GM06990 (cell line): ENCODE measurements around the gene TRIM47.
A peak's percentile ranks its signal among the peaks of the same experiment; 100 is the strongest.

Experiments
- DNase-seq: peaks from one replicate; pipeline ENCODE4 v3.0.0-alpha.2; 2011; ENCODE audit not compliant: insufficient read length; ENCODE audit errors: extremely low read depth
- H3K27me3 ChIP-seq: replicated peaks from 2 replicates; pipeline ENCODE4 v1.6.0; 2011; ENCODE audit warnings: low read length; ENCODE audit not compliant: control insufficient read depth, insufficient read depth
- H3K36me3 ChIP-seq: 2 replicates; pipeline ENCODE4 v1.5.1; 2011; ENCODE audit warnings: low read length; ENCODE audit not compliant: control insufficient read depth, insufficient read depth
- H3K4me3 ChIP-seq: replicated peaks from 2 replicates; pipeline ENCODE4 v1.5.1; 2011; ENCODE audit warnings: low read depth, mild to moderate bottlenecking, control low read depth, low read length
- CTCF ChIP-seq: IDR thresholded peaks from 2 replicates; pipeline ENCODE4 v1.5.1; 2011; ENCODE audit warnings: low read length, control low read depth, mild to moderate bottlenecking, inconsistent platforms; ENCODE audit not compliant: insufficient read depth, poor library complexity, severe bottlenecking

The TRIM47 gene

DNA sequence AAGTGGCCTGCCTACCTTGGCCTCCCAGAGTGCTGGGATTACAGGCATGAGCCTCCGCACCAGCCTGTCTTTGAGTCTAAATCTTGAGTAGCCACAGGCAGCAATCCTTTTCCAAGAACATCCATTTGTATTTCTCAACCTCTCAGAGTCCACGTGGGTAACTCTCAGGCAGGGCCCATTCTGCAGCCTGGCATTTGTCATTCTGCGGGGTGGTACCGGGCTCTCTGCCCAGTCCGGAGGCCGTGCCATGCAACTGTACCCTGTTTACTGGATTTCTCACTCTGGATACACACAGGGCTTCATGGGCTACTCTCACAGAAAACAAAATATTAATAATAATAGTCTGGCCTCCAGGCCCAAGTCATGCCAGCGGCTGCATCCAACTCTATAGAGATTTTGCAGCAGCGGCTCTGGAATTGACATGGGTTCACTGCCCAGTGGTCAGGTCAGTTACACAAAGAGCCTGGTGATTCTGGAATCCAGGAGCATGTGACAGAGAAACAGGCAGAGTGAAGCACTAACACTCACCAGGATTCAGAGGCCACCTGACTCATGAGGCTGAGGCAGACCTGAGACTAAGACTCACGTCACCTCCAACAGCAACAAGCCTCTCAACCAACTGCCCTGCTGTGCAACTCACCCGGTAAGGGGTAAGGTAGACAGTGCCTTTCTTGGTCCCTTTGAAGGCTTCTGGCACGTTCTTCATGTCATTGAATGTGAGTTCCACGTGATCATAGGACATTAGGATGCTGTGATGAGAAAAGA lies 27.3 kb downstream of the TRIM47 start:
- no peaks in the 10 kb centered on the region for H3K27me3 ChIP-seq
- no peak for DNase-seq
- peaks cover 32% of the 10 kb centered on the region for H3K36me3 ChIP-seq
- no peak overlapping the region for H3K4me3 ChIP-seq
- TF ChIP-seq CTCF: no peak

DNA sequence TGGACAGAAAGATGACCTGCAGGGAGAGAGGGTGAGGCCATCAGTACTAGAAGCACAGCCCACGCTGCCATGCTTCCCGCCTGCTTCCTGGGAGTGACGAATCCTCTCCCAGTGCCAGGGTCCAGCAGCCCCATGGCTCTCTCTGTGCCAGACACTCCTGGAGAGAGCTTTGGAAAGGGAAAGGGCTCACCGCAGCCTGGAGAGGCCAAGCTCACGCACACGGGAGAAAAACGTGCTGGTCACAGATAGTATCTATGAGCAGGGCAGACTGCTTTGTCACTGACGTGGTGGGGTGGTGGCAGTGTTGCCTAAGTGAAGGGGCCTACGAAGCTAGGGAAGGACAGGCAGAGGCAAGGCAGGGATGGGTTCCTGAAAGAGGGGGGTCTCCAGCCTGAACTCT lies 28.7 kb downstream of the TRIM47 start:
- no peak for TF ChIP-seq CTCF
- Histone ChIP-seq H3K27me3 (no peaks in the 10 kb centered on the region), H3K36me3 (peaks cover 32% of the 10 kb centered on the region), H3K4me3 (no peak overlapping the region)
- no peak for DNase-seq

DNA sequence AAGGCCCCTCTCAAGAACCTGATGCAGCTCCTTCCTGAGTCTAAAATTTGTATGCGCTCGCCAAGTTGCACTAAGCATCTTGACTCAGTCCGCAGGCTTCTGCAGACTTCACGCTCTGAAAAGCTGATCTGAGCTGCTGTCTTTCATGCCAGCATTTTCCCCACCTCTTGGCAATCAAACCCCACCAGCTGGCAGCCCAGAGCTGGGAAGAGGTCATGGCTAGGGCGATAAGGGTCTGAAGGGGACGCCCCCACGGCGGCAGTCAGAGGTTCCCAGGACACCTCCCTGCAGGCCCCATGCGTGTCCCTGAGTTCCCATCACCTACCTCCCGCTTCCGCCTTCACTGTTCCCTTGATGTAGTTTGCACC lies 29.1 kb downstream of the TRIM47 start:
- no peaks in the 10 kb centered on the region for H3K27me3 ChIP-seq
- no peak for TF ChIP-seq CTCF
- H3K4me3 ChIP-seq: no peak overlapping the region
- no peak for DNase-seq
- H3K36me3 ChIP-seq: peaks cover 32% of the 10 kb centered on the region

DNA sequence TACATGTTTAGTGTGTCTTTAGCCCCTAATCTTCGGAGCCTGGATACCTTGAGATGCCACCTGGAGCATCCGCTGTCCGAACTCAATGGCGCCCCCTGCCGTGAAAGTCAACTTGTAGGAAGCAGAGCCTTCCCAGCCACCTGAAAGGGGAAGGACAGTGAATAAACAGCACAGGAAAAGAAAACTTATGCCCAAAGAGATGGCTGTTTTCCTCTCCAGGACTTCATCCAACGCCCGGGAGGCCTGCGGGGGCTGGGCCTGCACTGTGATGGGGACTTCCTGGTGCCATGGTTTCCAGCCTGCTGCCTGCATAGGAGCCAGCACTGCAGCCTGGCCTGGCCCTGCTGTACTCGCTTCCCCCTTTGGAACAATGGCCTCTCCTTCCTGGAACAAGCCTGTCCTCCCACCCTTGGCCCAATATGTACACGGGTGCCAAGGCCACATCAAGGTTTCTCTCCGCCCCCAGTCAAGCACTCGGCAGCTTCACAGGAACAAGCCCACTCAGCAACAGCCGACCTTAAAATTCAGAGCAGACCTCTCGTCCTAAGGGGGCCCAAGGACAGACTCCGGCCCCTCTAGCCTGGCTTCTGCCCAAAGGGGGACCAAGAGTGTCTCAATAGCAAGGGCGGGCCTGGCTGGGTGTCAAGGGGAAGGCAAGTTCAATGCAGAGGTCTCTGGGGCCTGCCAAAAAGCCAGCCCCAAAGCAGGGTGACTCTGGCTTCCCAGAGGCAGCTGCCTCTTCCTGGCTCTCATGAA lies 29.7 kb downstream of the TRIM47 start:
- DNase-seq: peak; percentile 33
- H3K36me3 ChIP-seq: peaks cover 32% of the 10 kb centered on the region

More for the DNA sequence above, 29.7 kb downstream of the TRIM47 start:
- no peak overlapping the region for H3K4me3 ChIP-seq
- peak; percentile 84 for TF ChIP-seq CTCF
- H3K27me3 ChIP-seq: no peaks in the 10 kb centered on the region
